NT2/D1 (cell line): Measurements from ENCODE around the gene CYP24A1.
A peak's percentile ranks its signal among the peaks of the same experiment; 100 is the strongest.

Source experiments
- DNase-seq: peaks from one replicate; pipeline ENCODE4 v3.0.0-alpha.2; 2011; ENCODE audit warnings: low read depth, low spot score
- H3K27me3 ChIP-seq: 2 replicates; pipeline ENCODE4 v1.6.0; 2011; ENCODE audit warnings: mild to moderate bottlenecking; ENCODE audit not compliant: insufficient read length, insufficient read depth
- H3K36me3 ChIP-seq: 2 replicates; pipeline ENCODE4 v1.6.1; 2011; ENCODE audit warnings: mild to moderate bottlenecking, low read length, mixed read lengths; ENCODE audit not compliant: insufficient read depth, insufficient read length
- H3K4me1 ChIP-seq: 2 replicates; pipeline ENCODE4 v1.5.1; 2011; ENCODE audit not compliant: insufficient read depth, insufficient read length
- H3K4me3 ChIP-seq: 2 replicates; pipeline ENCODE4 v1.5.1; 2011; ENCODE audit warnings: low read depth; ENCODE audit not compliant: insufficient read length
- H3K9ac ChIP-seq: 2 replicates; pipeline ENCODE4 v1.6.0; 2011; ENCODE audit warnings: low read depth; ENCODE audit not compliant: insufficient read length
- H3K9me3 ChIP-seq: 2 replicates; pipeline ENCODE4 v1.5.1; 2011; ENCODE audit warnings: mild to moderate bottlenecking, low read length; ENCODE audit not compliant: insufficient read depth
- SUZ12 ChIP-seq: IDR thresholded peaks from 2 replicates; pipeline ENCODE4 v1.6.1; 2011; ENCODE audit not compliant: insufficient read length, insufficient read depth; ENCODE audit errors: extremely low read depth
- YY1 ChIP-seq: IDR thresholded peaks from 2 replicates; pipeline ENCODE4 v1.6.1; 2011; ENCODE audit not compliant: insufficient read length, insufficient read depth
- ZNF274 ChIP-seq: IDR thresholded peaks from 2 replicates; pipeline ENCODE4 v1.6.1; 2011; ENCODE audit warnings: mild to moderate bottlenecking, low read depth, low read length

The CYP24A1 gene

GRCh38 chr20:54179946-54180345 lies 6.2 kb upstream of the CYP24A1 start:
- H3K9ac ChIP-seq, result no peak overlapping the region
- DNase-seq, result no peak
- no peak for TF ChIP-seq ZNF274
- TF ChIP-seq YY1, result no peak
- TF ChIP-seq SUZ12, result no peak
- H3K9me3 ChIP-seq, result no peaks in the 10 kb centered on the region
- no peaks in the 10 kb centered on the region for H3K4me1 ChIP-seq
- peaks cover 15% of the 10 kb centered on the region for H3K27me3 ChIP-seq
- H3K36me3 ChIP-seq, result no peaks in the 10 kb centered on the region
- no peak overlapping the region for H3K4me3 ChIP-seq

GRCh38 chr20:54178256-54178655 lies 4.5 kb upstream of the CYP24A1 start:
- TF ChIP-seq ZNF274, result no peak
- TF ChIP-seq SUZ12, result no peak
- TF ChIP-seq YY1, result no peak
- Histone ChIP-seq H3K4me3 (no peak overlapping the region), H3K27me3 (peaks cover 32% of the 10 kb centered on the region), H3K9me3 (no peaks in the 10 kb centered on the region), H3K36me3 (no peaks in the 10 kb centered on the region), H3K4me1 (peaks cover 4% of the 10 kb centered on the region), H3K9ac (no peak overlapping the region)
- DNase-seq, result no peak

GRCh38 chr20:54177378-54177777 lies 3.6 kb upstream of the CYP24A1 start:
- Histone ChIP-seq H3K4me3 (no peak overlapping the region), H3K36me3 (no peaks in the 10 kb centered on the region), H3K9ac (no peak overlapping the region), H3K27me3 (peaks cover 41% of the 10 kb centered on the region), H3K4me1 (peaks cover 4% of the 10 kb centered on the region), H3K9me3 (no peaks in the 10 kb centered on the region)
- DNase-seq, result no peak
- no peak for TF ChIP-seq SUZ12
- TF ChIP-seq YY1, result no peak
- TF ChIP-seq ZNF274, result no peak

- Histone ChIP-seq H3K36me3 (no peaks in the 10 kb centered on the region), H3K27me3 (peaks cover 49% of the 10 kb centered on the region), H3K9ac (no peak overlapping the region), H3K9me3 (no peaks in the 10 kb centered on the region), H3K4me3 (no peak overlapping the region), H3K4me1 (peaks cover 4% of the 10 kb centered on the region)
- DNase-seq, result no peak
- no peak for TF ChIP-seq ZNF274
- no peak for TF ChIP-seq SUZ12
Observed at GRCh38 chr20:54176610-54177009, 2.8 kb upstream of the CYP24A1 start.

- Histone ChIP-seq H3K36me3 (no peaks in the 10 kb centered on the region), H3K4me3 (peak overlapping the region; percentile 39), H3K4me1 (peaks cover 4% of the 10 kb centered on the region), H3K9ac (peak overlapping the region; percentile 46), H3K27me3 (peaks cover 69% of the 10 kb centered on the region), H3K9me3 (no peaks in the 10 kb centered on the region)
- no peak for DNase-seq
- TF ChIP-seq SUZ12 (no peak), ZNF274 (no peak), YY1 (no peak)
Observed at GRCh38 chr20:54174457-54175175, 830 bp upstream of the CYP24A1 start.

GRCh38 chr20:54172856-54173652 lies 732 bp downstream of the CYP24A1 start:
- DNase-seq, result no peak

GRCh38 chr20:54172532-54172855 lies 1.3 kb downstream of the CYP24A1 start:
- peaks cover 4% of the 10 kb centered on the region for H3K4me1 ChIP-seq

More at GRCh38 chr20:54172856-54173652, 732 bp downstream of the CYP24A1 start:
- H3K4me3 ChIP-seq, result peak overlapping the region; percentile 39
- H3K27me3 ChIP-seq, result peaks cover 78% of the 10 kb centered on the region
- peak overlapping the region; percentile 24 for H3K9ac ChIP-seq
- no peaks in the 10 kb centered on the region for H3K9me3 ChIP-seq
- H3K36me3 ChIP-seq, result no peaks in the 10 kb centered on the region
- no peak for TF ChIP-seq YY1
- no peak for TF ChIP-seq SUZ12
- TF ChIP-seq ZNF274, result no peak
- peaks cover 4% of the 10 kb centered on the region for H3K4me1 ChIP-seq

More at GRCh38 chr20:54172532-54172855, 1.3 kb downstream of the CYP24A1 start:
- Histone ChIP-seq H3K4me3 (peak overlapping the region; percentile 39), H3K36me3 (no peaks in the 10 kb centered on the region), H3K27me3 (peaks cover 78% of the 10 kb centered on the region), H3K9me3 (no peaks in the 10 kb centered on the region), H3K9ac (peak overlapping the region; percentile 24)
- TF ChIP-seq ZNF274, result no peak
- no peak for TF ChIP-seq SUZ12
- DNase-seq, result peak; percentile 9
